IMR-90 (cell line): ENCODE data around the gene PRRC2A. TPM values are rescaled to one million over a fixed set of nuclear protein-coding genes. Genes with fewer than 3 reads are reported as not detected.

Experiments
- ATAC-seq: fragments of 200-7000 bp; cut with Tn5 transposase; 2 replicates; pipeline ENCODE4 v1.9.1; 2020; ENCODE audit warnings: low read depth, mild to moderate bottlenecking, moderate library complexity
- BruUV-seq: library from RNA; stranded (reverse); fragments of 400-500 nt; replicated peaks from 2 replicates; lab custom pipeline; 2021; lab: Mats Ljungman, UMichigan
- CTCF ChIA-PET: fragments of 300-600 bp; formaldehyde crosslinking; extraction: SDS; loops from one replicate; lab custom pipeline; 2021; ENCODE audit warnings: antibody characterized with exemption; lab: Yijun Ruan, JAX
- POLR2A ChIA-PET: fragments of 300-600 bp; sonication (Branson Sonifier 250); formaldehyde crosslinking; loops from one replicate; lab custom pipeline; 2022; ENCODE audit warnings: antibody characterized with exemption; ENCODE audit not compliant: unreplicated experiment; lab: Charles Lee
- DNase-seq: peaks from one replicate; pipeline ENCODE4 v3.0.0; 2013
- H2AFZ ChIP-seq: replicated peaks from 2 replicates; pipeline ENCODE3; 2013; ENCODE audit warnings: low read length, mild to moderate bottlenecking; ENCODE audit not compliant: poor library complexity
- H2AK5ac ChIP-seq: 2 replicates; pipeline ENCODE4 v1.6.1; 2013; ENCODE audit warnings: low read depth, low read length, inconsistent platforms
- H2AK9ac ChIP-seq: replicated peaks from 2 replicates; pipeline ENCODE3; 2013; ENCODE audit warnings: mild to moderate bottlenecking, low read depth, low read length, moderate library complexity; ENCODE audit not compliant: poor library complexity
- H2BK120ac ChIP-seq: 2 replicates; pipeline ENCODE4 v1.6.1; 2013; ENCODE audit warnings: low read depth, low read length, inconsistent platforms
- H2BK15ac ChIP-seq: 3 replicates; pipeline ENCODE4 v1.6.1; 2013; ENCODE audit warnings: low read depth, low read length, inconsistent platforms
- H2BK20ac ChIP-seq: 2 replicates; pipeline ENCODE4 v1.6.1; 2013; ENCODE audit warnings: low read depth, mild to moderate bottlenecking, inconsistent platforms, low read length, moderate library complexity
- H2BK5ac ChIP-seq: 2 replicates; pipeline ENCODE4 v1.6.1; 2013; ENCODE audit warnings: mild to moderate bottlenecking, low read depth, low read length, inconsistent platforms; ENCODE audit not compliant: poor library complexity, severe bottlenecking
- H3K14ac ChIP-seq: replicated peaks from 2 replicates; pipeline ENCODE4 v1.6.1; 2013; ENCODE audit warnings: low read depth, low read length, inconsistent platforms
- H3K18ac ChIP-seq: 2 replicates; pipeline ENCODE4 v1.6.1; 2013; ENCODE audit warnings: low read depth, low read length, control low read depth
- H3K23ac ChIP-seq: 2 replicates; pipeline ENCODE4 v1.6.1; 2013; ENCODE audit warnings: low read depth, low read length, inconsistent platforms
- H3K27ac ChIP-seq: 2 replicates; pipeline ENCODE4 v1.5.1; 2013; ENCODE audit warnings: mild to moderate bottlenecking, control low read depth, low read length; ENCODE audit not compliant: insufficient read depth
- H3K27me3 ChIP-seq: 2 replicates; pipeline ENCODE4 v1.6.1; 2013; ENCODE audit warnings: low read length; ENCODE audit not compliant: control insufficient read depth, insufficient read depth
- H3K36me3 ChIP-seq: 2 replicates; pipeline ENCODE4 v1.6.1; 2013; ENCODE audit warnings: low read length, mixed read lengths; ENCODE audit not compliant: control insufficient read depth, insufficient read depth
- H3K4ac ChIP-seq: 2 replicates; pipeline ENCODE4 v1.6.1; 2013; ENCODE audit warnings: low read depth, low read length, inconsistent platforms
- H3K4me1 ChIP-seq: 2 replicates; pipeline ENCODE4 v1.6.1; 2013; ENCODE audit warnings: low read length, mixed read lengths; ENCODE audit not compliant: control insufficient read depth, insufficient read depth
- H3K4me2 ChIP-seq: 2 replicates; pipeline ENCODE4 v1.6.1; 2013; ENCODE audit warnings: low read depth, mild to moderate bottlenecking, control low read depth, low read length, moderate library complexity
- H3K4me3 ChIP-seq: 2 replicates; pipeline ENCODE4 v1.5.1; 2013; ENCODE audit warnings: low read depth, mild to moderate bottlenecking, control low read depth, low read length, moderate library complexity; ENCODE audit not compliant: insufficient read depth
- H3K56ac ChIP-seq: 2 replicates; pipeline ENCODE4 v1.6.1; 2013; ENCODE audit warnings: low read length, inconsistent platforms; ENCODE audit not compliant: insufficient read depth; ENCODE audit errors: extremely low read depth
- H3K79me1 ChIP-seq, 2 experiments: 2 replicates each; pipeline ENCODE4 v1.6.1; 2013; ENCODE audit warnings: low read length in 2 of 2, inconsistent platforms in 1 of 2, low read depth in 1 of 2
- H3K9ac ChIP-seq: 2 replicates; pipeline ENCODE4 v1.6.1; 2013; ENCODE audit warnings: low read depth, low read length, control low read depth
- H3K9me1 ChIP-seq: 2 replicates; pipeline ENCODE4 v1.6.1; 2013; ENCODE audit warnings: low read length, inconsistent platforms; ENCODE audit not compliant: insufficient read depth
- H3K9me3 ChIP-seq: 2 replicates; pipeline ENCODE4 v1.6.1; 2013; ENCODE audit warnings: low read length; ENCODE audit not compliant: control insufficient read depth, insufficient read depth
- H4K20me1 ChIP-seq: 2 replicates; pipeline ENCODE4 v1.6.1; 2013; ENCODE audit warnings: low read length, inconsistent platforms; ENCODE audit not compliant: insufficient read depth
- H4K5ac ChIP-seq: 2 replicates; pipeline ENCODE4 v1.6.1; 2013; ENCODE audit warnings: mild to moderate bottlenecking, low read depth, low read length, control low read depth
- H4K8ac ChIP-seq, 2 experiments: 2 replicates each; pipeline ENCODE4 v1.6.1; 2013; ENCODE audit warnings: low read depth in 2 of 2, low read length in 2 of 2, control low read depth in 1 of 2, inconsistent platforms in 1 of 2
- H4K91ac ChIP-seq: 2 replicates; pipeline ENCODE4 v1.6.1; 2013; ENCODE audit warnings: low read depth, low read length, inconsistent platforms; ENCODE audit not compliant: insufficient read depth
- BHLHE40 ChIP-seq: fragments of 150-350 bp; IDR thresholded peaks from 2 replicates; pipeline ENCODE4 v1.6.1; 2016; ENCODE audit warnings: mild to moderate bottlenecking, low read depth, low read length
- CEBPB ChIP-seq: IDR thresholded peaks from 2 replicates; pipeline ENCODE4 v1.6.1; 2012; ENCODE audit warnings: low read depth, low read length, improper control_type of control experiment
- CHD1 ChIP-seq: IDR thresholded peaks from 2 replicates; pipeline ENCODE4 v1.6.1; 2012; ENCODE audit warnings: low read depth, low read length, improper control_type of control experiment
- CTCF ChIP-seq: conservative IDR thresholded peaks from 2 replicates; pipeline ENCODE4 v1.5.1; 2012; ENCODE audit warnings: mild to moderate bottlenecking, low read depth, low read length, improper control_type of control experiment
- FOS ChIP-seq: fragments of 150-350 bp; IDR thresholded peaks from 2 replicates; pipeline ENCODE4 v1.6.1; 2016; ENCODE audit warnings: low read depth, low read length
- MAZ ChIP-seq: IDR thresholded peaks from 2 replicates; pipeline ENCODE4 v1.6.1; 2012; ENCODE audit warnings: low read depth, mild to moderate bottlenecking, low read length, improper control_type of control experiment, moderate library complexity, borderline replicate concordance
- MXI1 ChIP-seq: IDR thresholded peaks from 2 replicates; pipeline ENCODE4 v1.6.1; 2012; ENCODE audit warnings: low read depth, mild to moderate bottlenecking, low read length, moderate library complexity, borderline replicate concordance
- NFE2L2 ChIP-seq: fragments of 150-350 bp; IDR thresholded peaks from 2 replicates; pipeline ENCODE4 v1.6.1; 2016; ENCODE audit warnings: low read depth, mild to moderate bottlenecking, low read length
- POLR2A ChIP-seq: IDR thresholded peaks from 2 replicates; pipeline ENCODE4 v1.6.1; 2012; ENCODE audit warnings: mild to moderate bottlenecking, low read depth, low read length
- RAD21 ChIP-seq: IDR thresholded peaks from 2 replicates; pipeline ENCODE4 v1.6.1; 2012; ENCODE audit warnings: low read length, improper control_type of control experiment
- RFX5 ChIP-seq: IDR thresholded peaks from 2 replicates; pipeline ENCODE4 v1.8.0; 2012; ENCODE audit warnings: low read depth, mild to moderate bottlenecking, low read length, moderate library complexity
- WGBS, 2 experiments: methylation state at CpG; one replicate each; pipeline versions ENCODE4 v1.1.5 to v1.1.7; 2013; ENCODE audit warnings: missing lambda C conversion rate in 2 of 2; ENCODE audit not compliant: insufficient read length in 1 of 2; ENCODE audit errors: extremely low coverage in 2 of 2; 5-methylcytosine and 5-hydroxymethylcytosine counted together
- dilution Hi-C: fragments of 300-500 bp; cut with HindIII; formaldehyde crosslinking; loops from one replicate; pipeline ENCODE4 v1.14.3; 2018; ENCODE audit warnings: low sequenced_read_pairs; ENCODE audit not compliant: unreplicated experiment
- in situ Hi-C: fragments of 300-500 bp; cut with MboI; formaldehyde crosslinking; loops from 3 replicates; pipeline ENCODE4 v1.14.3; 2019; ENCODE audit warnings: low sequenced_read_pairs, inconsistent platforms, mixed read lengths
- intact Hi-C: fragments of 100-400 bp; cut with micrococcal nuclease; formaldehyde crosslinking; loops from 2 replicates; pipeline ENCODE4 v1.10.0; 2022
- polyA plus RNA-seq, 3 experiments: library from polyadenylated mRNA; depleted of rRNA; stranded (reverse); fragments of >200 nt; gene quantifications; 2 replicates each; pipeline ENCODE4 v1.2.3, GENCODE V29; 2012; ENCODE audit warnings: low replicate concordance in 1 of 3
- total RNA-seq: library from RNA; depleted of rRNA; stranded (reverse); fragments of >200 nt; gene quantifications from 2 replicates; pipeline ENCODE4 v1.2.3, GENCODE V29; 2012
- TF ChIP-seq, protein P1 (sequence below): fragments of 150-350 bp; IDR thresholded peaks from 2 replicates; pipeline ENCODE4 v1.6.1; 2016; ENCODE audit warnings: low read depth, mild to moderate bottlenecking, low read length, moderate library complexity, borderline replicate concordance
- TF ChIP-seq, protein P2 (sequence below): fragments of 150-350 bp; IDR thresholded peaks from 2 replicates; pipeline ENCODE4 v1.6.1; 2017; ENCODE audit warnings: mild to moderate bottlenecking, antibody characterized with exemption, low read length, low read depth

Gene PRRC2A
- total and polyA plus RNA-seq, 2 of the 4 experiments (the other 2 are of a cell fraction) = 7.7 to 88.6 TPM

- Histone ChIP-seq H3K4ac (peak overlapping the region; percentile 82), H3K4me1 (no peaks in the 10 kb centered on the region), H2AK5ac (no peak overlapping the region), H3K14ac (peak overlapping the region; percentile 71), H4K20me1 (peaks cover 36% of the 10 kb centered on the region), H2AFZ (peak overlapping the region; percentile 99), H3K4me3 (peak overlapping the region; percentile 64), H2BK15ac (peak overlapping the region; percentile 71; the same call in 1 of the 3 replicates), H3K27me3 (no peaks in the 10 kb centered on the region), H3K9ac (peak overlapping the region; percentile 70), H3K4me2 (peak overlapping the region; percentile 71), H2AK9ac (peak overlapping the region; percentile 90), H3K9me1 (peaks cover 6% of the 10 kb centered on the region), H3K18ac (peak overlapping the region; percentile 47), H2BK5ac (peak overlapping the region; percentile 92), H2BK120ac (peak overlapping the region; percentile 82; the same call in 1 of the 2 replicates), H4K91ac (peak overlapping the region; percentile 78), H3K36me3 (peaks cover 21% of the 10 kb centered on the region), H4K8ac (peak overlapping the region; percentile 44 to 88), H3K9me3 (no peaks in the 10 kb centered on the region), H3K56ac (peak overlapping the region; percentile 75), H3K23ac (peak overlapping the region; percentile 23; the same call in 1 of the 2 replicates), H3K27ac (peak overlapping the region; percentile 92), H4K5ac (peak overlapping the region; percentile 50), H3K79me1 (peaks cover 0 to 30% of the 10 kb centered on the region in 2 experiments; a peak in 3 of 4 replicates), H2BK20ac (no peak overlapping the region)
- 0% methylated on average over 32 of the region's 50 CpGs; no CpG with 5 or more reads in 1 of the 2 experiments for WGBS, 2 experiments
- no TSS peak for BruUV-seq
- intact Hi-C loops = loop anchor here (1.0 kb wide), 1 partner anchor 32 kb away; the partner anchor contains the start of gene BAG6
- dilution Hi-C loops = no loop called here
- ChIA-PET CTCF (no interaction called here), POLR2A (no interaction called here)
- DNase-seq (peak; percentile 98), ATAC-seq (peak; percentile 87)
- in situ Hi-C loops = no loop called here
- TF ChIP-seq BHLHE40 (peak; percentile 31; the same call in 1 of the 2 replicates), FOS (no peak), CTCF (no peak), CHD1 (0 out of 2 replicates have a peak, but pooled peaks have one; percentile 1), RAD21 (no peak), CEBPB (peak; percentile 76), RFX5 (0 out of 2 replicates have a peak, but pooled peaks have one; percentile 15), MAZ (no peak), NFE2L2 (no peak), POLR2A (peak; percentile 84; the same call in 1 of the 2 replicates), MXI1 (peak; percentile 69; the same call in 1 of the 2 replicates)
- TF ChIP-seq, protein P1, sequence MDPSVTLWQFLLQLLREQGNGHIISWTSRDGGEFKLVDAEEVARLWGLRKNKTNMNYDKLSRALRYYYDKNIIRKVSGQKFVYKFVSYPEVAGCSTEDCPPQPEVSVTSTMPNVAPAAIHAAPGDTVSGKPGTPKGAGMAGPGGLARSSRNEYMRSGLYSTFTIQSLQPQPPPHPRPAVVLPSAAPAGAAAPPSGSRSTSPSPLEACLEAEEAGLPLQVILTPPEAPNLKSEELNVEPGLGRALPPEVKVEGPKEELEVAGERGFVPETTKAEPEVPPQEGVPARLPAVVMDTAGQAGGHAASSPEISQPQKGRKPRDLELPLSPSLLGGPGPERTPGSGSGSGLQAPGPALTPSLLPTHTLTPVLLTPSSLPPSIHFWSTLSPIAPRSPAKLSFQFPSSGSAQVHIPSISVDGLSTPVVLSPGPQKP = no peak
- TF ChIP-seq, protein P2, sequence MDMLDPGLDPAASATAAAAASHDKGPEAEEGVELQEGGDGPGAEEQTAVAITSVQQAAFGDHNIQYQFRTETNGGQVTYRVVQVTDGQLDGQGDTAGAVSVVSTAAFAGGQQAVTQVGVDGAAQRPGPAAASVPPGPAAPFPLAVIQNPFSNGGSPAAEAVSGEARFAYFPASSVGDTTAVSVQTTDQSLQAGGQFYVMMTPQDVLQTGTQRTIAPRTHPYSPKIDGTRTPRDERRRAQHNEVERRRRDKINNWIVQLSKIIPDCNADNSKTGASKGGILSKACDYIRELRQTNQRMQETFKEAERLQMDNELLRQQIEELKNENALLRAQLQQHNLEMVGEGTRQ = no peak
These were observed 520 bp upstream of the PRRC2A start for GRCh38 chr6:31619805-31620585.
